ENCODE data around the gene PLAC8. TPM values are rescaled to one million over a fixed set of nuclear protein-coding genes. Genes with fewer than 3 reads are reported as not detected.

The PLAC8 gene
- total RNA-seq, 1 donor, result 0.72 TPM

- TF ChIP-seq CTCF (IDR thresholded peaks at IDR 0.05; ENCODE audit: extremely low read depth, low read depth, low read length), result no peak
- Histone ChIP-seq H3K27me3 (ENCODE audit: insufficient read depth, low read length) (peaks cover 3% of the 10 kb centered on the region), H3K4me2 (ENCODE audit: insufficient read depth, low read length) (no peak overlapping the region), H4K20me1 (ENCODE audit: insufficient read depth, low read length) (no peaks in the 10 kb centered on the region), H3K27ac (ENCODE audit: low read depth, low read length) (no peak overlapping the region), H3K4me1 (ENCODE audit: insufficient read depth, low read length) (peaks cover 6% of the 10 kb centered on the region), H3K4me3 (ENCODE audit: insufficient read depth, low read length) (no peak overlapping the region), H2AFZ (ENCODE audit: low read length) (no peak overlapping the region), H3K79me2 (ENCODE audit: insufficient read depth, low read length) (no peaks in the 10 kb centered on the region), H3K36me3 (ENCODE audit: insufficient read depth, low read length) (no peaks in the 10 kb centered on the region), H3K9me3 (ENCODE audit: low read depth, low read length) (no peaks in the 10 kb centered on the region)
- DNase-seq (ENCODE audit: insufficient read length, low spot score, missing footprints), result no peak
Measured at GRCh38 chr4:83107631-83108030, 6.9 kb downstream of the PLAC8 start.

GRCh38 chr4:83104991-83105390 is 9.5 kb downstream of the PLAC8 start:
- H4K20me1 ChIP-seq (ENCODE audit: insufficient read depth, low read length), result no peaks in the 10 kb centered on the region
- H3K4me3 ChIP-seq (ENCODE audit: insufficient read depth, low read length), result no peak overlapping the region
- peaks cover 3% of the 10 kb centered on the region for H3K27me3 ChIP-seq (ENCODE audit: insufficient read depth, low read length)
- no peak overlapping the region for H3K27ac ChIP-seq (ENCODE audit: low read depth, low read length)
- H2AFZ ChIP-seq (ENCODE audit: low read length), result no peak overlapping the region
- H3K79me2 ChIP-seq (ENCODE audit: insufficient read depth, low read length), result no peaks in the 10 kb centered on the region
- H3K4me2 ChIP-seq (ENCODE audit: insufficient read depth, low read length), result no peak overlapping the region
- no peak for TF ChIP-seq CTCF (IDR thresholded peaks at IDR 0.05; ENCODE audit: extremely low read depth, low read depth, low read length)
- H3K9me3 ChIP-seq (ENCODE audit: low read depth, low read length), result no peaks in the 10 kb centered on the region
- H3K4me1 ChIP-seq (ENCODE audit: insufficient read depth, low read length), result no peaks in the 10 kb centered on the region
- no peak for DNase-seq (ENCODE audit: insufficient read length, low spot score, missing footprints)
- no peaks in the 10 kb centered on the region for H3K36me3 ChIP-seq (ENCODE audit: insufficient read depth, low read length)

- Histone ChIP-seq H3K4me1 (ENCODE audit: insufficient read depth, low read length) (no peaks in the 10 kb centered on the region), H3K79me2 (ENCODE audit: insufficient read depth, low read length) (no peaks in the 10 kb centered on the region), H3K4me3 (ENCODE audit: insufficient read depth, low read length) (no peak overlapping the region), H3K27ac (ENCODE audit: low read depth, low read length) (no peak overlapping the region), H3K36me3 (ENCODE audit: insufficient read depth, low read length) (no peaks in the 10 kb centered on the region), H3K4me2 (ENCODE audit: insufficient read depth, low read length) (no peak overlapping the region), H3K27me3 (ENCODE audit: insufficient read depth, low read length) (peaks cover 25% of the 10 kb centered on the region), H3K9me3 (ENCODE audit: low read depth, low read length) (no peaks in the 10 kb centered on the region), H2AFZ (ENCODE audit: low read length) (no peak overlapping the region), H4K20me1 (ENCODE audit: insufficient read depth, low read length) (no peaks in the 10 kb centered on the region)
- DNase-seq (ENCODE audit: insufficient read length, low spot score, missing footprints), result no peak
- TF ChIP-seq CTCF (IDR thresholded peaks at IDR 0.05; ENCODE audit: extremely low read depth, low read depth, low read length), result no peak
Measured at GRCh38 chr4:83096397-83096796, 18.1 kb downstream of the PLAC8 start.

GRCh38 chr4:83093060-83093640 is 21.4 kb downstream of the PLAC8 start:
- Histone ChIP-seq H3K9me3 (ENCODE audit: low read depth, low read length) (no peaks in the 10 kb centered on the region), H2AFZ (ENCODE audit: low read length) (no peak overlapping the region), H3K27ac (ENCODE audit: low read depth, low read length) (no peak overlapping the region), H3K36me3 (ENCODE audit: insufficient read depth, low read length) (no peaks in the 10 kb centered on the region), H3K27me3 (ENCODE audit: insufficient read depth, low read length) (peaks cover 30% of the 10 kb centered on the region), H3K4me2 (ENCODE audit: insufficient read depth, low read length) (no peak overlapping the region), H4K20me1 (ENCODE audit: insufficient read depth, low read length) (no peaks in the 10 kb centered on the region), H3K79me2 (ENCODE audit: insufficient read depth, low read length) (no peaks in the 10 kb centered on the region), H3K4me3 (ENCODE audit: insufficient read depth, low read length) (no peak overlapping the region), H3K4me1 (ENCODE audit: insufficient read depth, low read length) (no peaks in the 10 kb centered on the region)
- TF ChIP-seq CTCF (IDR thresholded peaks at IDR 0.05; ENCODE audit: extremely low read depth, low read depth, low read length), result no peak
- no peak for DNase-seq (ENCODE audit: insufficient read length, low spot score, missing footprints)

All from osteoblast (primary cell).